Activated CD4-positive, alpha-beta T cell treated with anti-CD3 and anti-CD28 coated beads, Interleukin-2, amount 50 U/mL, for 24 hours (primary cell): ENCODE results near the gene HIPK2.

ENCODE experiments used
- DNase-seq, 2 donors: peaks; one replicate each; pipeline ENCODE4 v3.0.0-alpha.2; 2020; ENCODE audit warnings: low read depth in 1 of 2, low spot score in 1 of 2

Gene HIPK2

DNA sequence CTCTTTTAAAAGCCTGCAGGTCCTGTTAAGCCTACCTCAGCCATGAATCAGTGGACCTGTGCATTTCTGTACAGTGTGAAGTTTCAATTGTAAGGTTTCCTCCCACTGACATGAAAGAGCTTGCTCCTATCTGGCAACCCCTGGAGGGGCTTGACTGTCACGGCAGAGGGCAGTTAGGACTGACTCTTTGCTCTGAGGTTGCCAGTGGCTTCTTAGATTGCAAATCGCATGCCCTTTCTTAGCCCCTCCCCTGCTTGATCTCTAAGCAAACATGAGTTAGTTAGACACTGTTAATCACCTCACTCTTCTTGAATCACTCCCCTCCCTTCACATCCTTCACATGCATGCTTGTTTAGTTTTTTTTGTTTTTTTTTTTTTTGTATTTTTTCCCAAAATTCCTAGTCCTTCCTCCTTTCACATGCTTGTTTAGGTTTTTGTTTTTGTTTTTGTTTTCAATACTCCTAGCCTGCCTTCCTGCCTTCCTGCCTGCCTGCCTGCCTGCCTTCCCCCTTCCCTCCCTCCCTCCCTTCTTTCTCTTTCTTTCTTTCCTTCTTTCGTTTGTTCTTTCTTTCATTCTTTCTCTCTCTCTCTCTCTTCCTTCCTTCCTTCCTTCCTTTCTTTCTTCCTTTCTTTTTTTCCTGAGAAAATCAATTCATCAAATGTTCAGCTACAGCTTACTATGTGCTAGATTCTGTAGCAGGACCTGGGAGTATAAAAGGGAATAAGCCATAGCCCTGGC, 6.0 kb upstream of the HIPK2 start:
- DNase-seq = no peak

DNA sequence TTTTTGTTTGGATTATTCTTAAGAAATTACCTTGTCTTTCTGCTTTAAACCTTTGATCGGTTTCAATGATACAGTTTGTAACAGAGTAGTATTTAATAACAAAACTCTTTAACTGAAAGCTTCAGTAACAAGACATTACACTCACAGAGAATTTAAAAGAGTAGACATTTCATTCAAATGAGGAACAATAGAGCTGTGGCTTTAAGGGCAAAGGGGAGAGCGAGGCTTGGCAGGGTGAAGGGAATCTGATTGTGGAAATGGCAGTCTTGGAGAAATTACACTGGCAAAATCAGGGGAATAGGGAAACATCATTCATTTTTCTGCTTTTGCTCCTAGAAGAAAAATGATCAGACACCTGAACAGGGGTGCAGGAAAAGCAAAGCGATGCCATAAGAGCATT, 5.1 kb upstream of the HIPK2 start:
- no peak for DNase-seq

DNA sequence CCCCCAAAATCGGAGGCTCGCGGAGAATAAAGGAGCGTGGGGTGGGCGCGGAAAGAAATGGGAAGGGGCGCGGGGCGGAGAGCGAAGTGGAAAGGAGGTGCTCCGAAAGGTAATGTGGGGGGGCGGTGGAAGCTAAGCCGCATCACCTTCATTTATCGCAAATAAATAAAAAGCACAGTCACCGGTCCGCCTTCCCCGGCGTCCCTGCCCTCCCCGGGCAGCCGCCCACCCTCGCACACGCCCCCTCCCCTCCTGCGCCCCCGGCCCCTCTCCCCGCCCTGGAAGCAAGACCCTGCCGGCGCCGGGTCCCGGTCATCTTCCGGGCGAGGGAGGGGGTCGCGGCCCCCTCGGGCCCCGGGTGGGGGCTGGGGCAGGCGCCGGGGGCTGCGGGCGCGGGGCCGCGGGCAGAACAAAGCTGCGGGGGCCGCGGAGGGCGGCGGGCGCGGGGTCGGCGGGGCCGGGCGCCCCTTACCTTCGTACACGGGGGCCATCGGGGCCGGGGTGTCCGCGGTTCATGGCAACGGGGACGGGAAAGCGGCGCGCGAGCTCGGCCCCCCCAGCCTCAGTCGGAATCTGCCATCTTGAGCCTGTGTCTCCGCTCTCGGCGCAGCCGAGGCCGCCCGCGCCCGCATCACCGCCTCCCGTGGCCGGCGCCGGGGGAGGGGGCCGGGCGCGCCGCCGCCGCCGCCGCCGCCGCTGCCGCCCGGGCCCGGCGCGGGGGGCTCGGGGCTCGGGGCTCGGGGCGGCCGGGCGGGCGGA, 486 bp downstream of the HIPK2 start:
- no peak for DNase-seq

DNA sequence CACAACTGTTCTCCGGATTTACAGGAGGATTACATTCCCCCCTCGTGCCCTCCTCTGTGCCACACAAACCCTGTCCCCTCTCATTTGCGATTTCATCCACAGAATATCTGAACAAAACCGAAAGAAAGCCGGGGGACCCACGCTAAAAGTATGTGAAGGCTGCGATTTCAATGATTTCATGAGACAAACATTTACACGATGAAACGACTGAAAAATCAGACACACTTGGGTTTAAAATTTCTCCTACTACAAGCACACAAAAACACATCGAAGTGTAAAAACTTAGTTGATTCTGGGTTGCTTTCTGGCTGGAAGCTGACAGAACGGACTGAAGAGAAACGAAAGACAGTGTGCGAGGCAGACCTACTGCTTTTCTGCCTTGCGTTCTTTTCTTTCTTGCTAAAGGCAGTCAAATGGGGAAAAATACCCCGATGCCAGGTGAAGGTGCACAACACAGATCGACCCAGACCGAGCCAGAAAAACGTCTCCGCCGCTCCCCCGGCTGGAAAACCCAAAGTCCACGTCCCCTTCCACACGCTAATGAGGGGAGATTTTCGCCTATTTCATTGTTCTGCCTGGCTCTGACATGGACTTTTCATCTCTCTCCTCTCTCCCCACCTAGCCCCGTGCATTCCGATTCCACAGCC, 1.2 kb downstream of the HIPK2 start:
- no peak for DNase-seq

DNA sequence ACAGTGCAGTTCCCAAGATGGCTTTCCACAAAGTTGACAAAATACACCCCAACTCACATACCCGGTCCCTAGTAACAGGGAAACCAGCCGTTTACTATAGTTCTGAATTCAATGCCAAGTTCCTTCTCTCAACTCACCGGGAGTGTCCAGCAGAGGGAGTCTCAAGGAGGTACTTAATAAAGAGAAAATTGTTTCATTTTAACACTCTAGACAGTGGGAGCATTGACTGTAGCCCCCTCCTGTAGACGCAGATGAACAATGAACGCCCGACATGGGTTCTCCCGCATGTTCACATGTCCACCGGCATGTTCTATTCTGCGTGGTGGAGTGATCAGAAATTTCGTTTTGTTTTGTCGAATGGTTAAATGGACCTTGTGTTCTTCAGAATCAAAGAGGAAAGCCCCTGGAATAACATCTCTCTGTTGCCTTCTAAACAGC, 1.9 kb downstream of the HIPK2 start:
- no peak for DNase-seq

DNA sequence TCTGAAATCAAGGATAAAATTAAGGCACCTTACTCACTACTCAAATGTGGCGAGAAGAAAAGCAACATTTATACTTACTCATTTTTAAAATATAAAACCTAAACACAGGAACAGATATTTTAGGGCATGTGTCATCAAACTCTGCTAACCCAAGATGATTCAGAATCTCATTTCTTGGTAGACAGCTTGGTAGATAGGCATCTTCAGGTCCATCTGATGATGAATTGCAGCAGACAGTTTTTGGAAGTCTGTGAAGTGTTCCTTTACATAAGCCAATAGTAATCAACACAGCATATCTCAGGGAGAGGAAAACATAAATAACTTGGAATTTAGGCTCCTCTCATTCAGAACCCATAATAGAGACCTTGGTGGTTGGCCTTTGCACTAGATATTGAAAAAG, 3.4 kb downstream of the HIPK2 start:
- DNase-seq = no peak

DNA sequence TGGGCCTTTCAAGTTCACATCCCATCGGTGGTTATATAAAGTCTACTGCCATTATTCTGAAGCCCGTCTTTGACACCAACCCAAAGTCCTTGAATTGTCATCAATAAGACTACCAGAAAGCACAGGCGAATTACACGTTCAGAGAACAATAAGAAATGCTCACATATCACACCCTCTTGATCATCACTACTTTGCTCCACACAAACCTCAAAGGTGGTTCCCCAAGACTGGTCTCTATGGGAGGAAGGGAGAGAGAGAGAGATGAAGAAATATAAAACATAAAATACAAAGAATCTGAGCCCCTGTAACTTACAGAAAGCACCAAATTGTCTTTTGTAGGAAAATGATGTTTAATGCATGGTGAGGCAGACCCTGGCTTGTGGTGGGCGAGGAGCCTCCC, 4.4 kb downstream of the HIPK2 start:
- no peak for DNase-seq

DNA sequence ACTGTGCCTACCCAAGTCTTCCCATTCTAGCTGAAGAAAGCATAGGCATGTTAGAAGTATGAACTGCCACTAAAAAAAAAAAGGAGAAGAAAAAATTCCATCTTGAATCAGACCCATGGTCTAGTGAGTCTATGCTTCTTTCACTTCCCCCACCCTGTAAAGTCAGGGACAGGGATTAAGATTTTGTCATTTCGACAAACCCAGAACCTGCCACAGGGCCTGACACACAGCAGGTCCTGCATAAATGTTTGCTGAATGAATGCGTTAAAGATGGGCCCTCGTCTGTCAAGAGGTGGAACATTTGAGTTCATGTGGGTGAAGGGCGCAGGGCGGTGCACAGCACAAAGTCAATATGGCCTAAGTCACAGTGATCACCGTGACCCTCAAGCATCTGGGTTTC, 4.9 kb downstream of the HIPK2 start:
- DNase-seq = no peak

DNA sequence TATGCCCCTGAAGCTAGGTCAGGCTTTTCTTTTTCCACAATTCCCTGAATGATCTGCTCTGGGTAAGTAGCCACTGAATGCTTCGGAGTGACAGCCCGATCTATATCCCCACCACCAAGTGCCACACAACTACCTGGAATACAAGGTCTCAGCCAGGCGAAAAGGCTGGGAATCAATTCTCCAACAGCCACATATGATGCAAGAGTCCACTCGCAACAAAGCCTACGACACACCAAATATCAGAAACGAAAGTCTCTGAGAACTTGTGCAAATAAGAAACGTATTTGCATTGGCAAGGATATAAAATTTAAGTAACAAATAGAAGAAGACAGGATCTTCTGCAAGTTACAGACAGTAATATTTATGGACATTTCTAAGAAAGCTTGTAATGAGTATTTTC, 5.7 kb downstream of the HIPK2 start:
- DNase-seq = no peak

DNA sequence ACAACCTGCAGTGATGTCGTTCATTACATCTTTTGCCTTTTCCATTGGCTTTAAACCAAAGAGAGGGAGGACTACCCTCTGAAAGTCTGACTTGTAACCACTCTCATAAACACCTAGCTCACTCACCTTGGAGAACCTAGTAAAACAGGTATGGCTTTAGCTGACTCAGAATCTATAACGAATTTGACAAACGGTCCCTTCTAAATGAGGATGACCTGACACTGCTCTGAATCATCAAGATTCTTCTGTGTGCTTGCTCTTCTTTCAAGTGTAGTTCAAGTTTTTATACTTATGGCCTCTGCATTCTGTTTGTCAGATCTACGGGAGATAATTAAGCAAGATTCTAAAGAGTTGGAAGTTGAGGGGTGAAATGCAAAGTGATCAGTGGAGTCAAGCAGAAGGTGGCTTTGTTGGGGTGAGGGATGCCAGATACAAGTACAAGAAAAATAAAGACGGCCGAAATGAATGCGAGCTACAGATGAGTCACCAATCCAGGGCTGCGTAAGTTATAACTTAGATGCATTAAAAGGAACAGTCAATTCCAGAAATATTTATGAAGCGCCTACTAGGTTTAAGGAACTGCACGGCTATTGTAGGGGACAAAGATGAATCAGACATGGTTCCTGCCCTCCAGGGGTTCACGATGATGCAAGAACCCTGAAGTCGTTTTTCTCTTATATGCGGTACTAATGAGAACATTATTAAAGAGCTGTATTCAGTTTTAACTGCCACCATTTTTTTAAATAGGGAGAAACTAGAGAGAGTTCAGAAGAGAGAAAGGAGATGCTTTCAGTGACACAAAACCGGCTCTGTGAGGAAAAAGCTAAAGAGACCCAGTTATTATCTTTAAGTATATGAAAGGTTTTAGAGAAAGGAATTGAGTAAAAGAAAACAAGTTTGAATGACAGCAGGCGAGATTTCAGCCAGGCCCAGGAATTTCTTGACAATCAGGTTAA, 6.5 kb downstream of the HIPK2 start:
- DNase-seq = no peak

DNA sequence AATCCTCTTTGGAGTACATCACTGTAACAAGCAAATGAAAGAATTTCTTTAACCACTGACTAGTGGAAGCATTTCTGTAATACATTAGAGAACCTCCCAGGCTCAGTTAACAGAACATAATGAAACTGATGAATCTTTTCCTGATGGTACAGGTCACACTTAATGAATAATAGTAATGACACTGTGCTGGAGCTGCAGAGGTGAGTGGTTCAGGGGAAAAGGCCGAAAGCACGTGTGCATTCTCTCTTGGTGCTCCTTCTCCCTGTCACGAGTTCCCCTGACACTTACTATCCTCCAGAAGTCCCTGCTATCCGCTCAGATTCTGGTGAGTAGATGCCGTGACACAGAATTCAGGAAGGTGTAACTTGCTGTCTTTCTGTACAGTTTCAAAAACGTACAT, 8.0 kb downstream of the HIPK2 start:
- DNase-seq = no peak

DNA sequence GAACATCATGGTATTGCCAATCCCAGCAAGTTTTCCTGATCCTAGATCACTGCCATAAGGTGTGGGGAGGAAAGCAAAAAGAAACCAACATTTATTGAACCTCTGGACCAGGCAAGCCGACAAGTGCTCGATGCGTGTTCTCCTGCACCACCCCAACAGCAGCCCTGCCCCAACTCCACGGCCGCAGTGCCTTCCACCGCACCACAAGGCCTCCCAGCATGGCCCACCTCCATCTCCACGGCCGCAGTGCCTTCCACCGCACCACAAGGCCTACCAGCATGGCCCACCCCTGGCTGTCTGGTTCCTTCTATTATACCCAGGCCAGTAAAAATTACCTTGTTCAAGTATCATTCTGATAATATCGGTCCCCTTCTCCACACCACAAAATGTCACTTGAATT, 8.7 kb downstream of the HIPK2 start:
- no peak for DNase-seq

DNA sequence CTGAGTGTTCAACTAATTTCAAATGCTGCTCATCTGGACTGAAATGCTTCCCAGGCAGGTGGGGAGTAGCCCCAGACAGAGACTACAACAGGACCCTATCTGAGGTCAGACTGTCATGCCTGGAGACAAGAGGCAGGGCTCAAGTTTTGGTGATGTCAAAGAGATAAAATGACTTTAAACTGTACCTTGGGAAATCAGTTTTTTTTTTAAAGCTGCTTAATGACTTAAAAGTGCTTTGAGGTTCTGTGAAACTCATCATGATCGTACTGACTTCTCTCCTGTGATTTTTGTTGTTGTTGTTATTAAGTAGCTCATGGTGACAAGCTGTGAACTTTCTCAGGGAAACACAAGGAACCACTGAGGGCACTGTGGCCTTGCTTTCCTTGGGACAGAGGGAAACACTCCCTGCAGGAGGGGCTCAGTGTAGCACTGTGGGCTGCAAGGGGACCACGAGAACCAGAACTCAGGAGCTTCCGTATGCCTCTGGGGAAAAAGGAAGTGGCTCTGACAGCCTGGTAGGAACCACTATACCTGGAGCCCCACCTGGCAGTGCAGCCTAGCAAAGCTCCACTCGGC, 9.5 kb downstream of the HIPK2 start:
- DNase-seq = no peak

DNA sequence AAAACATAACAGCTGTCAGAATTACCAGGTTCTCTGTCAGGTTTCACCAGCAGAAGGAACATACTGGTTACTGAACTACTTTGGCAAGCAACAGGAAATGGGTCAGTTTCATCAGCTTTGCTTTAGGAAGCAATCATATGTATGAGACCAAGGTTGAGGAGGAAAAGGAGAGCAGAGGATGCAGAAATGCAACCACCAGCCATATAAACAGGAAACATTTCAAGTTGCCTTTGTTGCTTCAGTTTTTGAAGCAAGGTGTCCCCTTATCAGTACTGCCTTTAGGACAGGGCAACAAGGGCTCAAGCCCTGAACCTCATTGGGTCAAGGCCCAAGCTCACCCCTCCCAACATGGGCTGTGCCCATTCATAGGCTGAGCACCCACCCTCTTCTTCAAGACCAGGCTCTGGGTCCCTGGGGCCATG, 10.2 kb downstream of the HIPK2 start:
- DNase-seq = no peak

DNA sequence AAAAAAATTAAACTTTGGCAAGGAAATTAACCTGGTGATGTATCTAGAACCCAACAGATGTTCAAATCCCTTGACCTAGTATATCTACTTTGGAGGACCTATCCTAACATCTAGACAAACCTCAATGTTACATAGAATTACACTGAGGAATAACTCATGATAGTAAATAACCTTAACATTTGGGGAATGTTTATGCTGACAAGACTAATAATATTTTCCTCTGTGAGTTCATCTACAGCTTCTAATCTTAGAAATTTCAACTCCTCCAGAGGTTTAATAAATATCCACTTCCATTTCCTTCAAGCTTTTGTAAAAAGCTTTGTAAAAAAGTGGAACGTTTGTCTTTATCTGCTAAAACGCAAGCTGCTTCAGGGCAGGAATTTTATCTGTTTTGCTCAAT, 12.7 kb downstream of the HIPK2 start:
- no peak for DNase-seq

DNA sequence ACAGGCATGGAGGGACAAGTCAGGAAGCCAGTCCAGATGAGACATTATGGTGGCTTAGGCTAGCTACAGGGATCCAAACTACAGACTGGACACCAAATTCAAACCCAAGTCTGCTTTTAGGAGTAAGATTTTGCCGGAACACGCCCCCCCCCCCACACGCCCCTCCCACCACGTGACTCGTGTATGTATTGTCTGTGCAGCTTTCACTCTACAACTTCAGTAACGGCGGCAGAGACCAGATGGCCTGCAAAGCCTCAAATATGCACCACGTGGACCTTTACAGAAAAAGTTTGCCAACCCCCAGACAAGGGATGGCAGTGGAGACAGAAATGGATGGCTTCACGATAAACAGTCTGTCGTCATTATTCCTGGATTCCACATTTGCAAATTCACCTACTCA, 14.5 kb downstream of the HIPK2 start:
- no peak for DNase-seq

DNA sequence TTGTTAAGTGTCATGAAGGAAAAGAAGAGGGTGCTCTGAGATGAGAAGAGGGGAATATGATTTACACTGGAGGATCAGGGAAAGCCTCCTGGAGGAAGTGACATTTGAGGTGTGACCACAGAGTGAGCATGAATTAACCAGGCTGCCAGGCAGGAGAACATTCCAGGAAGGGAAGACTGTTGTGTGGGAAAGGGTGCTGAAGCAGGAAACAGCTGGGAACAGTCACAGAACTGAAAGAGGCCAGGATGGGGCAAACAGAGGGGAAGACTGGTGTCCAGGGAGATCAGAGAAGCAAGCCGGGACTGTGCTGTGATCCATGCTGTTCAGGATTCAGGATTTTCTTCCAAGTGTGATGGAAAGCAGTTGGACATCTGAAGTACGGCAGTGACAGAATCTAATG, 14.9 kb downstream of the HIPK2 start:
- DNase-seq = no peak

DNA sequence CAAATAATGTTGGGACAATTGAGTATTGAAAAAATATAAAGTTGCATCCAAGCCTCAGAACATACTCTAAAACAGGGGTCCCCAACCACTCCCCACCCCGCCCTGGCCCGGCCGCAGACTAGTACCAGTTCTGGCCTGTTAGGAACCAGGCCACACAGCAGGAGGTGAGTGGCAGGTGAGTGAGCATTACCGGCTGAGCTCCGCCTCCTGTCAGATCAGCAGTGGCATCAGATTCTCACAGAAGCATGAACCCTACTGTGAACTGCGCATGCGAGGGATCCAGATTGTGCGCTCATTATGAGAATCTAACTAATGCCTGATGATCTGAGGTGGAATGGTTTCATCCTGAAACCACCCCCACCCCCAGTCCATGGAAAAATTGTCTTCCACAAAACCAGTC, 19.4 kb downstream of the HIPK2 start:
- DNase-seq = no peak

DNA sequence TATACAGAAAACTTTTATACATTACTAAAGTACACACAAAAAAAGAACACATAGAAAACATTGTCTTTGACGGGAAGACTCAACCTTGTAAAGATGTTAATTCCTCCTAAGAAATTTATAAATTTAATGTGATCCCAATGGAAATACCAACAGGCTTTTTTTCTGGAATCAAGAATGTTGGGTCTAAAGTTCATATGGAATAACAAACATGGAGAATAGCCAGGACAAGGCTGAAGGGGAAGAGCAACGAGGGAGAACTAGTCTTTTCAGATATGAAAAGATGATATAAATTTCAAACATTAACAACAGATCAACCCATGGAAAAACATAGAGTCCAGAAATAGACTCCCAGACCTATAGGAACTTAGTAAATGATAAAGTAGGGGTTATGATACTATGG, 19.8 kb downstream of the HIPK2 start:
- no peak for DNase-seq

DNA sequence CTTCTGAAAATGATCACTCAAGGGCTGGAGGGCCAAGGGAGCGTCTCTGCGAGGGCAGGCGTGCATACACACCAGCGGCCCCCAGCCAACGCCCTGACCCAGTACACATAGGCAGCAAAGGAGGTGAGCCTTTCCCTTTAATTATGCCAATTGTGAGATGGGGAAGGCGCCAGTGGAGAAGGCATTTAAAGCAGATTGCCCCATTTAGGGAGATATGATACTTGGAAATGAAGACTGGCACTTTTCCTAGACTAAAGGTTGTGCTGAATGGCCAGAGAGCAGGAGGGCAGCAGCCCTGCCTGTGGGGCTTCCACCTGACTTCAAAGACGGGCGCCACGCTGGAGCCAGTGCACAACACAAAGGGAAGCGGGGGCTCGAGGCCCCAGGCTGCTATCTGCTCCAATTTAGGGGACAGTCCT, 24.1 kb downstream of the HIPK2 start:
- no peak for DNase-seq
